Osteocyte (in vitro differentiated cells): ENCODE data around the gene NIP7. TPM values are rescaled to one million over a fixed set of nuclear protein-coding genes. Genes with fewer than 3 reads are reported as not detected.

Source experiments
- DNase-seq: peaks from one replicate; pipeline ENCODE4 v3.0.0; 2021; ENCODE audit warnings: mixed read lengths; ENCODE audit not compliant: unreplicated experiment; ENCODE audit errors: extremely low spot score
- H3K27ac Mint-ChIP-seq: one replicate; pipeline ENCODE4 v1.8.0; 2021; ENCODE audit warnings: mild to moderate bottlenecking, mixed read lengths; ENCODE audit not compliant: unreplicated experiment
- H3K27me3 Mint-ChIP-seq: one replicate; pipeline ENCODE4 v1.8.0; 2021; ENCODE audit warnings: mixed read lengths; ENCODE audit not compliant: unreplicated experiment
- H3K36me3 Mint-ChIP-seq: one replicate; pipeline ENCODE4 v1.8.0; 2021; ENCODE audit warnings: mixed read lengths; ENCODE audit not compliant: unreplicated experiment
- H3K4me1 Mint-ChIP-seq: one replicate; pipeline ENCODE4 v1.8.0; 2021; ENCODE audit warnings: mixed read lengths; ENCODE audit not compliant: unreplicated experiment
- H3K4me3 Mint-ChIP-seq: one replicate; pipeline ENCODE4 v1.8.0; 2021; ENCODE audit warnings: mild to moderate bottlenecking, moderate library complexity, mixed read lengths; ENCODE audit not compliant: unreplicated experiment
- H3K9me3 Mint-ChIP-seq: one replicate; pipeline ENCODE4 v1.8.0; 2021; ENCODE audit warnings: mixed read lengths; ENCODE audit not compliant: unreplicated experiment
- total RNA-seq: library from RNA; stranded (reverse); gene quantifications from 2 replicates; pipeline ENCODE4 v1.2.1, GENCODE V29; 2021
- TF ChIP-seq, protein P1 (sequence below): fragments of 200-600 bp; sonication (generic); IDR thresholded peaks from 2 replicates; pipeline ENCODE4 v1.5.0; 2021; ENCODE audit warnings: antibody characterized with exemption, mild to moderate bottlenecking, moderate library complexity

The NIP7 gene
- total RNA-seq, 1 donor from 2014 or later = 21.1 TPM

DNA sequence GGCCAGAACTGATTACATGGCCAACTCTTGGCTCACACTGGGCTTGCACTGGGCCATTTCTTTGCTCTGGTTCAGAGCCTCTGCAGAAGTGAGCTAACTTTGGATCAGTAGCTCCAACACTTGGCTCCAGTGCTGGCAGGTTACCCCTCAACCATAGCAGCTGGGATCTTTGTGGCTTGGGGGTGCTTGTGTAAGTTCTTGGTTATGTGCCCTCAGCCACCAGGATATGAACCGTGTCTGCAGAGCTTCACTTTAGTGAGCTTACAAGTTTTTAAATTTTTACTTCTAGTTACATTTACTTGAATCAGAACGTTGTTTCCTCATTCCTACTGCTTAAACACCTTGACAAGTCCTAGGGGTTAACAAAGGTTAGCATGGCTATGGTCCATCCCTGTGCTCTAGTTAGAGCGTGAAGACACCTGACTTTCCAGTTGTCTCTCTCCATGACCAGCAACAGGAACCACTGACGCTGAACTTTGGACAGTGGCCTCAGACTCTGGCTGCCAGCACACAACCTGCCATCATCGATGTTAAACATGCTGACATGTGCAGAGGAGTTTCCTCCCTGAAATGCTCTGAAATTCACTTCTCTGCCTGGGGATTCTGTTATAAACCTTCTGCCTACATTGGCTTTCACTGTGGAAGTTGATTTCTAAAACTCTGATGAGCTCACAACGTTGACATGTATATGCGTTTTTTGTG, 13.2 kb upstream of the NIP7 start:
- no peak overlapping the region for H3K27ac Mint-ChIP-seq

DNA sequence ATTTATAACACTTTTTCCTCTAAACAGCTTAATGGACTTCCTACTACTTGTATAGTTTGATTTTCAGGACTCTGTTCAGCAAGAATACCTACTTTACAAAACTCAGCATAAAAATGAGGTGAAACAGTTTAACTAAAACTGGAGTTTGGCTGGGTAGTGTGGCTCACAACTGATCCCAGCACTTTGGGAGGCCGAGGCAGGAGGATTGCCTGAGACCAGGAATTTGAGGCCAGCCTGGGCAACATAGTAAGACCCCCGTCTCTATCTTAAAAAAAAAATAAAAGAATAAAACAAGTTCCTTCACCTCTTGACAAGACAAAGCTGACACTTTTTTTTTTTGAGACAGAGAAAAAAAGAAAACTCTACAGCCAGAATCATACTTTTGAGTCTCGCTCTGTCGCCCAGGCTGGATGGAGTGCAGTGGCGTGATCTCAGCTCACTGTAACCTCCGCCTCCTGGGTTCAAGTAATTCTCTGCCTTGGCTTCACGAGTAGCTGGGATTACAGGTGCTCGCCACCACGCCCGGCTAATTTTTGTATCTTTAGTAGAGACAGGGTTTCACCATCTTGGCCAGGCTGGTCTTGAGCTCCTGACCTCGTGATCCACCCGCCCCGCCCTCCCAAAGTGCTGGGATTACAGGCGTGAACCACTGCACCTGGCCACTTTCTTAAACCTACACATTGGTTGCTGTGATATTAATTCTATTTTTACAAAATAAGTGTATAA, 11.8 kb upstream of the NIP7 start:
- TF ChIP-seq, protein P1, sequence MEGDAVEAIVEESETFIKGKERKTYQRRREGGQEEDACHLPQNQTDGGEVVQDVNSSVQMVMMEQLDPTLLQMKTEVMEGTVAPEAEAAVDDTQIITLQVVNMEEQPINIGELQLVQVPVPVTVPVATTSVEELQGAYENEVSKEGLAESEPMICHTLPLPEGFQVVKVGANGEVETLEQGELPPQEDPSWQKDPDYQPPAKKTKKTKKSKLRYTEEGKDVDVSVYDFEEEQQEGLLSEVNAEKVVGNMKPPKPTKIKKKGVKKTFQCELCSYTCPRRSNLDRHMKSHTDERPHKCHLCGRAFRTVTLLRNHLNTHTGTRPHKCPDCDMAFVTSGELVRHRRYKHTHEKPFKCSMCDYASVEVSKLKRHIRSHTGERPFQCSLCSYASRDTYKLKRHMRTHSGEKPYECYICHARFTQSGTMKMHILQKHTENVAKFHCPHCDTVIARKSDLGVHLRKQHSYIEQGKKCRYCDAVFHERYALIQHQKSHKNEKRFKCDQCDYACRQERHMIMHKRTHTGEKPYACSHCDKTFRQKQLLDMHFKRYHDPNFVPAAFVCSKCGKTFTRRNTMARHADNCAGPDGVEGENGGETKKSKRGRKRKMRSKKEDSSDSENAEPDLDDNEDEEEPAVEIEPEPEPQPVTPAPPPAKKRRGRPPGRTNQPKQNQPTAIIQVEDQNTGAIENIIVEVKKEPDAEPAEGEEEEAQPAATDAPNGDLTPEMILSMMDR = no peak
- Mint-ChIP-seq H3K36me3 (peaks cover 11% of the 10 kb centered on the region), H3K27me3 (no peaks in the 10 kb centered on the region), H3K4me1 (peaks cover 28% of the 10 kb centered on the region), H3K4me3 (no peak overlapping the region), H3K27ac (no peak overlapping the region), H3K9me3 (no peaks in the 10 kb centered on the region)
- DNase-seq = no peak

More for the DNA sequence above, 13.2 kb upstream of the NIP7 start:
- DNase-seq = no peak
- Mint-ChIP-seq H3K9me3 (no peaks in the 10 kb centered on the region), H3K4me3 (no peak overlapping the region), H3K4me1 (peaks cover 28% of the 10 kb centered on the region), H3K27me3 (no peaks in the 10 kb centered on the region), H3K36me3 (peaks cover 17% of the 10 kb centered on the region)
- TF ChIP-seq, protein P1 = no peak

DNA sequence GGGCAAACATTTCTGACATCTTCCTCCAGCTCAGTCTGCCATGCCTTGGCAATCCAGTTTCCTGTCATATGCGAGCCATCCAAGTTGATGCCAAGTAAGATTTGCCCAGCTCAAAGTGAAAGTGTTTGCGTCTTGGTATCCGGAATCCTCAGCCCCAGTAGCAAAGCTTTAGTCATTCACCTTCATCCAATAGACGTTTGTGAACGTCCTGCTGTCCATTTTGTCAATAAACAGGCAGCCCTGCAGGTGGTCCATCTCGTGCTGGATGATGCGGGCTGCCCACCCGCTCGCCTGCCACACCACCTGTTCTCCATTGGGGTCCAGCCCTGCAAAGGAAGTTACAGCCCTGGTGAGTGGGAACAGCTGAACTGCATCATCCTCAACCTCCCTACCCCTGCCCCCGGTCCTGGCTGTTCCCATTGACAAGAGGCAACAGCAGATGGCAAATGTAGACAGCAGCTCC, 10.7 kb upstream of the NIP7 start:
- peaks cover 28% of the 10 kb centered on the region for H3K4me1 Mint-ChIP-seq
- TF ChIP-seq, protein P1 = no peak
- DNase-seq = no peak
- no peaks in the 10 kb centered on the region for H3K27me3 Mint-ChIP-seq
- peak overlapping the region; percentile 73 for H3K27ac Mint-ChIP-seq
- no peaks in the 10 kb centered on the region for H3K9me3 Mint-ChIP-seq
- H3K36me3 Mint-ChIP-seq = peaks cover 15% of the 10 kb centered on the region
- H3K4me3 Mint-ChIP-seq = peak overlapping the region; percentile 79

DNA sequence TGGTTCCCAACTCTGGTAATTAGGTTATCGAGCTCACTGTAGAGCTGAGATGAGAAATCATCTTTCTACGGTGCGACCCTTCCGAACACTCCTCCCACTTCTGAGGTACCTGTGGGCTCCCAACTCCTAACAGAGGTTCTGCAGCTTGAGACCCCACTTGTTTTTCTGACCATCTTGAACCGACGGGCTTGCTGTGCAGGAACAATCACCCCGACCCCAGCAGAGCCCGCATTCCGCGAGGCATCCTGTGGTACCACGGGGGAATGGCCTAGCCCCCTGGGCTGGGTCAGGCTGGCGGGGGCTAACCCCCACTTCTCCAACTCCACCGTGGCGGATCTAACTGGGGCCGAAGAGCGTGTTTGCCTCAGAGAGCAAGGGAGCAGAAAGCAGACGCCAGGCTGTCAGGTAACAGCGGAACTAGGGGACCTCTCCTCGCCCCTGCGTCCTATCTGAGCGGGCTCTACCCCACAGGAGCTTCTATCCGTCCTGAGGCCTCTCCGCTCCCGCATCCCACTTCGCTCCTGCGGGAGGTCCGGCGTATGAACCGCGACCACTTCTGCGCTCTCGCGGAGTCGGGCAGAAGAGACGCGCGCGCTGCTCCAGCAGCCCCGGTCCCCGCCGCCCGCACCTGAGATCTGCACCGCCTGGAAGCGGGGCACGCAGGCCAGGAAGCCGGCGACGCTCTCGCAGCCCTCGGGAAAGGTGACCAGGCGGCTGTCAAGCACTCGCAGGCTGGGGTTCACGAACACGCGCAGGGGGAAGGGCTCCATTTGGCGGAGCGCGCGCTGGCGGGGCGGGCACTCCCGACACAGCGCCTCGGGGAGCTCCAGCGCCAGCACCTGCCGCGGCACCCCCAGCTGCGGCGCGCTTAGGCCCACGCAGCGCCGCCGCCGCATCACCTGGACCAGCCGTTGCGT, 9.9 kb upstream of the NIP7 start:
- Mint-ChIP-seq H3K27me3 (no peaks in the 10 kb centered on the region), H3K36me3 (peaks cover 19% of the 10 kb centered on the region), H3K27ac (peak overlapping the region; percentile 73), H3K4me3 (peak overlapping the region; percentile 79), H3K4me1 (peaks cover 28% of the 10 kb centered on the region), H3K9me3 (no peaks in the 10 kb centered on the region)
- TF ChIP-seq, protein P1 = no peak
- no peak for DNase-seq
